HG03064 (cell line): ENCODE results near the gene CST11.

ENCODE experiments used
- ATAC-seq: cut with Tn5 transposase; IDR thresholded peaks from one replicate; pipeline ENCODE4 v1.9.1; 2021; ENCODE audit warnings: low read depth; ENCODE audit not compliant: unreplicated experiment

The CST11 gene

GRCh38 chr20:23454816-23455215 is 2.1 kb upstream of the CST11 start:
- no peak for ATAC-seq

GRCh38 chr20:23453549-23454543 is 1.2 kb upstream of the CST11 start:
- ATAC-seq = no peak

- no peak for ATAC-seq
Observed at GRCh38 chr20:23451956-23452487, 654 bp downstream of the CST11 start.

GRCh38 chr20:23450877-23451276 is 1.8 kb downstream of the CST11 start:
- ATAC-seq = no peak

DNA sequence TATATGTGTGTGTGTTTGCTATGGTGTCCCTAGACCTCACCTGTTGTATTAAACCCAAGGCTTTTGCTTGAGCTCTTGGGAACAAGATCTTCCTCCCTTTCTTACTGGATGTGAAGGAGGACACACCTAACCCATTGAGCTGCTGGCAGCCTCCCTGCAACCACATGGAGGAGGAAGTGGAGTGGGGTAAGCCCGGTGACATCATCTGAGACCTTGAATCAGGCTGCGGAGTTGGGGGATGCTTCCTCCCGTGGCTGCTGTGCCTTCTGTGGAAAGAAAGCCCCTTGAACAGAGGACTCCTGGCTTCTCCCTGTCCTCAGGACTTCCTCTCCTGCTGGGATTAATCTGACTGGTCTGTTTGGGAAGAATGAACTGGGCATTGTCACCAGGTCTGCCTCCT is 3.3 kb downstream of the CST11 start:
- ATAC-seq = no peak

GRCh38 chr20:23448167-23448566 is 4.5 kb downstream of the CST11 start:
- no peak for ATAC-seq

- no peak for ATAC-seq
Observed at GRCh38 chr20:23446505-23446904, 6.2 kb downstream of the CST11 start.

DNA sequence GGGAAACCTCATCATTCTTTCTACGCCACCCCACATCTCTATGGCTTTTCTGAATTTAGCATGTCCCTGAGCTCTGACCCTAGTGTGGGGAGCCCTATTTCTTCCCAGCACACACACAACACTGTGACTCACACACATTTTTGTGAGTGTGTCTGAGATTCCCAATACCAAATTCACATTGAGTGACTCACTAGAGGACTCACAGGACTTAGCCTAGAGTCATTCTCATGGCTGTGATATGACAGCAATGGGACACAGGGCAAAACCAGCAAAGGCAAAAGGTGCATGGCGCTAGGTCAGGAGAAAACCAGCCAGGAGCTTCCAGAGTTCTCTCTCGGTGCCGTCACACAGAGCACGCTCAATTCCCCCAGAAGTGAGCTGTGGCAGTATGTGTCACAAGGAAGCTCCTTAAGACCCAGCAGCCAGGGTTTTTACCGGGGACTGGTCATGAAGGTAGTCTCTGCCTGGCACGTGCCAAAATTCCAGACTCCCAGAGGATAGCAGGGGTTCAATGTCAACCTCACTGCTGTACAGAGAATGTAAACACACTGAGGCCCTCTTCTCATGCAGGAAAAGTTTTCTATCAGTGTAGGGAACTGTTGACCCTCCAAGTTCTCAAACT is 7.0 kb downstream of the CST11 start:
- ATAC-seq = no peak

DNA sequence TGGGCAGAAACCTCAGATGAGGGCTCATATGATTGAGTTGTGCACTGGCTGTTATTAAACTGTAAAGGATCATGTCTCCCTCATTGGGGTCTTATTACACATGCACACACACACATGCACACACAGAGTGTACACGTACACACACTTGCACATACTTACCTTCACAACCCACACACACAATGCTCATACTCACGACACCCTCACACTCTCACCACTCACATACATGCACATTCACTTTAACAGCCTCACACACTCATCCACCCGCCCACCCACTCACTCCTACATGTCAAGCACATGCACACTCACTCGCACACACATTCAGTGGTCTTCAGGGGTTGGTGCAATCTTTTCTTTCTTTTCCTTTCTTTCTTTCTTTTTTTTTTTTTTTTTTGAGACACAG is 7.8 kb downstream of the CST11 start:
- ATAC-seq = no peak

GRCh38 chr20:23442436-23442835 is 10.2 kb downstream of the CST11 start:
- no peak for ATAC-seq

DNA sequence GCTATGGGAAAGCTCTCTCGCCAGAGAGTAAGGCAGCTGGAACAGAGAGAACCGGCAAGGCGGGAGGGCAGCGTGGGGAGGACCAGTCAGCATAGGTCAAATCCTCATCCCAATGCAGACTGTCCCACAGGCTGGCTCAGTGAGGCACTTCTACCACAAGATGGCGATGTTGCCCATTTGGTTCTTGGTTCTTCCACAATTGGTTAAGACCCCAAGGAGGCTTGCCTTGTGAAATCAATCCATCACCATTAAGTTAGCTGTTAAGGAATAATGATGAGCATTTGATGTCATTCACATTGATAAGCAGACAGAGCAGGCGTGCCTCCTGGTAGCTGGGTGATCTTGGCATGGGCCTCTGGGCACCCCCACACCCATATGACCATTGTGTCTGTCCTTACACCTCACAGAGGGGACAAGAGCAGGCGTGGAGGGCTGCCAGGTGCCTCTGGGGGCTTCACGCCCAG is 10.8 kb downstream of the CST11 start:
- ATAC-seq = no peak

GRCh38 chr20:23440004-23440403 is 12.7 kb downstream of the CST11 start:
- ATAC-seq = no peak

- no peak for ATAC-seq
Observed at GRCh38 chr20:23438661-23439060, 14.0 kb downstream of the CST11 start.

- ATAC-seq = no peak
Observed at GRCh38 chr20:23437126-23437899, 15.4 kb downstream of the CST11 start.

DNA sequence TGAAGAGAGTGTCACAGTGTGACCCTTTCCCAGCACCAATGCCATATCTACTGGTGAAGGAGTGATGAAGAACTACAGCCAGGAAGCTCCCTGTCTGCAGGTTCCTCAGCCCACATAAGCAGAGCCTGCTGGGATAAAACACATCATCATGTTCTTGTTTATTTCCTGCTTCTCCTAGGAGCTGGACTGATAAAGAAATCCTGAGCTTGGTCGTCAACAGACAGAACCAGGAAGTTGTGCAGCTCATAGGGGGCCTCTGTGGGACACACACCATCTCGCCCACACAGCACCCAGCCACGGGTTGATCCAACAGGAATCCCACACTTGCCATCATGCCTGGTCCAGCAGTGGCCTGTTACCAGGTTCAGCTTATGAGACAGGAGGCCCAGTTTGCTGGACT is 16.0 kb downstream of the CST11 start:
- no peak for ATAC-seq

- no peak for ATAC-seq
Observed at GRCh38 chr20:23435626-23436539, 16.8 kb downstream of the CST11 start.

GRCh38 chr20:23434521-23435313 is 18.0 kb downstream of the CST11 start:
- ATAC-seq = no peak

DNA sequence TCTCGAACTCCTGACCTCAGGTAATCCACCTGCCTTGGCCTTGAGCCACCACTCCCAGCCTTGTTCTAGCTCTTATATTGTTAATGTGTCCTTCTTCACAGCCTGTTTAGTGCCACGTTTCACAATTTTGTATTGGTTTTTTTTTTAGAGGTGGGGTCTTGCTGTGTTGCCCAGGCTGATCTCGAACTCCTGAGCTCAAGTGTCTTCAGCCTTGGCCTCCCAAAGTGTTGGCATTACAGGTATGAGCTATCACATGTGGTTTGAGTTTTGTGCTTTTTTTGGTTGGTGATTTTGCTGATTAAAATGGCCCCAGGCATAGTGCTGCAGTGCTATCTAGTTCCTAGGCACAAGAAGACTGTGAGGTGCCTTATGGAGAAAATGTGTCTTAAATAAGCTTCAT is 19.0 kb downstream of the CST11 start:
- no peak for ATAC-seq

GRCh38 chr20:23425129-23425528 is 27.5 kb downstream of the CST11 start:
- ATAC-seq = no peak
